ENCODE results near the gene PDGFRA.
A peak's percentile ranks its signal among the peaks of the same experiment; 100 is the strongest.

DNA sequence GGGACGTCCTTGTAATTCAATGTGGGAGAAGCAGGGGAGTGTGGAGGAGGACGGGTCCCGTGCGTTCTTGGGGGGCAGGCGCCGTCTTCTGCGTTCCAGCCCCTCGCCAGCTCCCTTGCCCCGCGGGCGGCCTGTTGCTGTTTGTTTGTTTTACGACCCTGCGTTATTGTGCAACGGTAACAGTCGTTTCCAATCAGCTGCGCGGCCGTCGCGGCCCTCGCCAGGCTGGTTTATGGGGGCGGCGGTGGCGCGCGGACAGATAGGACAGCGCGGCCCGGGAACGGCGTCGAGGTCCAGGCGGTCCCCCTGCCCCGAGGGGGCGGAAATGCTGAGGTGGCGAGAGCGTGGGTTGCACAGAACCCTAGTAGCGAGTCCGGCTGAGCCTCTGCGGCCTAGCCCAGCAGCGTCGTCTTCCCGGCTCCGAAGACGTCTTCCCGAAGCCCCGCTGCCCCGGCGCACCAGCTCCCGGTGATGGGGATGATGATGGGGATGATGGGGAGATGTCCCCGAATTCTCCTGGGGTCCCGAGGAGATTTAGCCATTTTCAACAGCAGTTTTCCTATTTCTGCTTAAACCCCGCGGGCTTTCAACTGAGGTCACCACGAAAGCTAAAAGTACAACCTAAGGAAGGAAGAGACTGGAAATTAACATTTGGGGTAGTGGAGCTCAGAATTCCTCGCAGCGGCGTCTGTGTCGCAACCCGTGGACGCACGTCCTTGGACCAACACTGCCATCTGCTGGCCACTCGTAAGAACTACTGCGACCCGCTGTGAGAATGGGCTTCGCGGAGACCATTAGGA lies 4.8 kb downstream of the PDGFRA start:
- TF ChIP-seq, protein P1, sequence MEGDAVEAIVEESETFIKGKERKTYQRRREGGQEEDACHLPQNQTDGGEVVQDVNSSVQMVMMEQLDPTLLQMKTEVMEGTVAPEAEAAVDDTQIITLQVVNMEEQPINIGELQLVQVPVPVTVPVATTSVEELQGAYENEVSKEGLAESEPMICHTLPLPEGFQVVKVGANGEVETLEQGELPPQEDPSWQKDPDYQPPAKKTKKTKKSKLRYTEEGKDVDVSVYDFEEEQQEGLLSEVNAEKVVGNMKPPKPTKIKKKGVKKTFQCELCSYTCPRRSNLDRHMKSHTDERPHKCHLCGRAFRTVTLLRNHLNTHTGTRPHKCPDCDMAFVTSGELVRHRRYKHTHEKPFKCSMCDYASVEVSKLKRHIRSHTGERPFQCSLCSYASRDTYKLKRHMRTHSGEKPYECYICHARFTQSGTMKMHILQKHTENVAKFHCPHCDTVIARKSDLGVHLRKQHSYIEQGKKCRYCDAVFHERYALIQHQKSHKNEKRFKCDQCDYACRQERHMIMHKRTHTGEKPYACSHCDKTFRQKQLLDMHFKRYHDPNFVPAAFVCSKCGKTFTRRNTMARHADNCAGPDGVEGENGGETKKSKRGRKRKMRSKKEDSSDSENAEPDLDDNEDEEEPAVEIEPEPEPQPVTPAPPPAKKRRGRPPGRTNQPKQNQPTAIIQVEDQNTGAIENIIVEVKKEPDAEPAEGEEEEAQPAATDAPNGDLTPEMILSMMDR (IDR thresholded peaks at IDR 0.05): peak; percentile 91 to 94 (median 91)
- TF ChIP-seq EP300 (IDR thresholded peaks at IDR 0.05): no peak
